K562 (cell line): ENCODE results near the gene PPP3CA. TPM values are rescaled to one million over a fixed set of nuclear protein-coding genes. Genes with fewer than 3 reads are reported as not detected.

Experiments
- ATAC-seq: fragments of 200-7000 bp; cut with Tn5 transposase; 3 replicates; pipeline ENCODE4 v1.9.1; 2020; ENCODE audit warnings: moderate library complexity
- BruUV-seq: library from RNA; stranded (reverse); fragments of 400-500 nt; replicated peaks from 2 replicates; lab custom pipeline; 2021; lab: Mats Ljungman, UMichigan
- CTCF ChIA-PET: fragments of 300-600 bp; formaldehyde crosslinking; extraction: SDS; loops from one replicate; lab custom pipeline; 2021; ENCODE audit warnings: low intra/inter-chr PET ratio; lab: Yijun Ruan, JAX
- POLR2A ChIA-PET: fragments of 300-600, 350-650 bp; sonication (Branson Sonifier 250); formaldehyde crosslinking; extraction: SDS; loops from one replicate; lab custom pipeline; 2021; ENCODE audit warnings: antibody characterized with exemption, inconsistent platforms; lab: Yijun Ruan, JAX
- DNase-seq, 4 experiments: peaks; one replicate each; pipeline versions ENCODE4 v3.0.0 to v3.0.0-alpha.2; 2011 to 2018; ENCODE audit warnings: low spot score in 3 of 4, mixed read lengths in 3 of 4; ENCODE audit errors: extremely low read depth in 1 of 4
- FAIRE-seq: peaks from 2 replicates; lab custom pipeline; 2011; peaks lifted over from hg19 to GRCh38; lab: Jason Lieb, UNC
- H2AFZ ChIP-seq: 2 replicates; pipeline ENCODE4 v1.6.0; 2011; ENCODE audit warnings: low read depth, low read length, control low read depth, inconsistent platforms
- H3K27ac ChIP-seq: fragments of 200-600 bp; 3 replicates; pipeline ENCODE4 v1.8.0; 2011; ENCODE audit warnings: low read depth, mild to moderate bottlenecking, control low read depth, inconsistent platforms, low read length, moderate library complexity, mixed read lengths; ENCODE audit errors: extremely low read depth
- H3K27me3 ChIP-seq, 2 experiments: fragments of 300-600 bp in 1 of 2; 2 replicates in 1 of 2; 3 replicates in 1 of 2; pipeline versions ENCODE4 v1.6.0 to v1.8.0; 2011; ENCODE audit warnings: inconsistent platforms in 2 of 2, low read length in 2 of 2, mild to moderate bottlenecking in 1 of 2, mixed read lengths in 1 of 2, moderate library complexity in 1 of 2; ENCODE audit not compliant: control insufficient read depth in 2 of 2, insufficient read depth in 2 of 2
- H3K36me3 ChIP-seq: fragments of 300-600 bp; 3 replicates; pipeline ENCODE4 v1.8.0; 2011; ENCODE audit warnings: mild to moderate bottlenecking, low read length, inconsistent platforms; ENCODE audit not compliant: control insufficient read depth, insufficient read depth
- H3K4me1 ChIP-seq, 2 experiments: fragments of 200-600 bp in 1 of 2; replicated peaks in 1 of 2; 2 replicates in 1 of 2; 3 replicates in 1 of 2; pipeline versions ENCODE4 v1.5.1 to v1.8.0; 2011; ENCODE audit warnings: inconsistent platforms in 2 of 2, low read length in 2 of 2, mild to moderate bottlenecking in 1 of 2, mixed read lengths in 1 of 2, moderate library complexity in 1 of 2; ENCODE audit not compliant: control insufficient read depth in 2 of 2, insufficient read depth in 2 of 2
- H3K4me2 ChIP-seq: 2 replicates; pipeline ENCODE4 v1.6.1; 2011; ENCODE audit warnings: low read length, control low read depth, inconsistent platforms, mixed read lengths; ENCODE audit not compliant: insufficient read depth
- H3K4me3 ChIP-seq: fragments of 200-600 bp; sonication (generic), shearing (Covaris generic); 2 replicates; pipeline ENCODE4 v1.5.1; 2016; ENCODE audit warnings: control low read depth, inconsistent platforms
- H3K79me2 ChIP-seq: fragments of 200-600 bp; 3 replicates; pipeline ENCODE4 v1.8.0; 2011; ENCODE audit warnings: low read length, inconsistent platforms; ENCODE audit not compliant: control insufficient read depth, insufficient read depth
- H3K9ac ChIP-seq, 2 experiments: 2 replicates each; pipeline versions ENCODE4 v1.6.0 to v1.6.1; 2011; ENCODE audit warnings: low read depth in 2 of 2, low read length in 2 of 2, control low read depth in 1 of 2, inconsistent platforms in 1 of 2, mild to moderate bottlenecking in 1 of 2, mixed read lengths in 1 of 2; ENCODE audit not compliant: insufficient read depth in 1 of 2
- H3K9me1 ChIP-seq: one replicate; pipeline ENCODE4 v1.6.0; 2011; ENCODE audit warnings: inconsistent platforms, mild to moderate bottlenecking, low read length, moderate library complexity; ENCODE audit not compliant: control insufficient read depth, insufficient read depth
- H3K9me3 ChIP-seq: replicated peaks from 2 replicates; pipeline ENCODE4 v1.5.1; 2011; ENCODE audit warnings: low read depth, low read length, inconsistent platforms; ENCODE audit not compliant: control insufficient read depth, insufficient read depth
- H4K20me1 ChIP-seq: replicated peaks from 2 replicates; pipeline ENCODE4 v1.6.1; 2011; ENCODE audit warnings: low read length, inconsistent platforms, mixed read lengths; ENCODE audit not compliant: control insufficient read depth, insufficient read depth
- ETV6 ChIP-seq, 3 experiments: fragments of 150-350 bp in 1 of 3; sonication (generic) in 1 of 3; formaldehyde crosslinking in 1 of 3; IDR thresholded peaks; 2 replicates each; pipeline versions ENCODE4 v1.6.1 to v1.8.0; 2014 to 2022; ENCODE audit warnings: borderline replicate concordance in 2 of 3, low read depth in 2 of 3, antibody characterized with exemption in 1 of 3, low read length in 1 of 3, mild to moderate bottlenecking in 1 of 3, missing genetic modification reagents in 1 of 3
- EZH2 ChIP-seq: IDR thresholded peaks from 2 replicates; pipeline ENCODE4 v1.6.1; 2012; ENCODE audit warnings: low read depth, mild to moderate bottlenecking, inconsistent platforms, low read length, borderline replicate concordance
- GATAD2B ChIP-seq: fragments of 450-650 bp; IDR thresholded peaks from 2 replicates; pipeline ENCODE4 v1.6.1; 2017; ENCODE audit warnings: mild to moderate bottlenecking, borderline replicate concordance
- HMG20B ChIP-seq: fragments of 250-450 bp; sonication (Bioruptor Pico); IDR thresholded peaks from 2 replicates; pipeline ENCODE4 v1.5.0; 2021; ENCODE audit warnings: mild to moderate bottlenecking
- RBM14 ChIP-seq: fragments of 200-400 bp; formaldehyde crosslinking; IDR thresholded peaks from 2 replicates; pipeline ENCODE4 v1.6.1; 2018; ENCODE audit warnings: low read depth, mild to moderate bottlenecking, low read length, moderate library complexity, borderline replicate concordance; ENCODE audit not compliant: insufficient read depth
- WGBS: fragments of 100-300 bp; shearing (Covaris generic); methylation state at CpG from one replicate; pipeline ENCODE4 v1.1.6; 2016; ENCODE audit warnings: low coverage, mixed read lengths; ENCODE audit not compliant: insufficient coverage; ENCODE audit errors: missing lambda C conversion rate; 5-methylcytosine and 5-hydroxymethylcytosine counted together
- in situ Hi-C: fragments of 300-500 bp; cut with MboI; formaldehyde crosslinking; loops from 4 replicates; pipeline ENCODE4 v1.15.0; 2018; ENCODE audit warnings: inconsistent platforms, mixed read lengths
- intact Hi-C: fragments of 100-400 bp; cut with micrococcal nuclease; formaldehyde crosslinking; loops from 2 replicates; pipeline ENCODE4 v1.14.2; 2022
- polyA plus RNA-seq, 8 experiments: library from polyadenylated mRNA; depleted of rRNA in 4 of 8; stranded (reverse) in 5 of 8; unstranded in 3 of 8; fragments of >200 nt; fragmentation: Nextera tagmentation in 2 of 8; fragmentation: Illumina TruSeq in 1 of 8; extraction: Ambion mirVana in 2 of 8; extraction: Trizol in 1 of 8; gene quantifications; 2 replicates each; pipeline versions ENCODE4 v1.2.1 to v1.2.3, GENCODE V29; 2011 to 2014; ENCODE audit warnings: inconsistent platforms in 1 of 8, missing spikeins in 1 of 8
- total RNA-seq, 7 experiments: library from RNA; depleted of rRNA in 6 of 7; stranded (reverse); fragments of >200 nt in 6 of 7; fragmentation: Illumina TruSeq in 2 of 7; extraction: Trizol in 2 of 7; gene quantifications; 2 replicates each; pipeline versions ENCODE4 v1.2.1 to v1.2.3, GENCODE V29; 2011 to 2021; ENCODE audit warnings: low replicate concordance in 1 of 7
- TF ChIP-seq, protein P1 (sequence below): fragments of 250-450 bp; sonication (Bioruptor Pico); IDR thresholded peaks from 2 replicates; pipeline ENCODE4 v1.4.0; 2020
- TF ChIP-seq, protein P2 (sequence below): IDR thresholded peaks from 2 replicates; pipeline ENCODE4 v1.6.1; 2011; ENCODE audit warnings: borderline replicate concordance, low read depth, mild to moderate bottlenecking, moderate library complexity, low read length; ENCODE audit not compliant: insufficient read depth, poor library complexity, severe bottlenecking
- TF ChIP-seq, protein P3 (sequence below): IDR thresholded peaks from 3 replicates; pipeline ENCODE4 v1.6.1; 2011; ENCODE audit warnings: borderline replicate concordance, mild to moderate bottlenecking; ENCODE audit not compliant: insufficient read length, insufficient read depth

The PPP3CA gene
- total and polyA plus RNA-seq, 9 of the 15 experiments (the other 6 are each of a cell fraction or from before 2014, with no cell fraction given), result 0.94 to 3.2 (median 1.6) TPM

DNA sequence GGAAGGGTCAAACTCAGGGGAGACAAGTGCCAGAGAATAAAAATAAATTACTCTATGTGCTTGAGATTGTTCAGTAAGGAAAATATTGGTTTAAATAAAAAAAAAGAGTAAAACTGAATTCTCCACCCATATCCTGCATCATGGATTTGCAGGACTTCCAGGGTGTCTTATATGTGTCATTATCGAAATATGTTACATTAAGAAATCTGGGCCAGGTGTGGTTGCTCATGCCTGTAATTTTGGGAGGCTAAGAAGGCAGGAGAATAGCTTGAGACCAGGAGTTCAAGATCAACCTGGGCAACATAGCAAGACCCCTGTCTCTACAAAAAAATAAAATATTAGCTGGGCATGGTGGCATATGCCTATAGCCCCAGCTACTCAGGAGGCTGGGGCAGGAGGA lies 104.9 kb downstream of the PPP3CA start (continued):
- TF ChIP-seq, protein P1, sequence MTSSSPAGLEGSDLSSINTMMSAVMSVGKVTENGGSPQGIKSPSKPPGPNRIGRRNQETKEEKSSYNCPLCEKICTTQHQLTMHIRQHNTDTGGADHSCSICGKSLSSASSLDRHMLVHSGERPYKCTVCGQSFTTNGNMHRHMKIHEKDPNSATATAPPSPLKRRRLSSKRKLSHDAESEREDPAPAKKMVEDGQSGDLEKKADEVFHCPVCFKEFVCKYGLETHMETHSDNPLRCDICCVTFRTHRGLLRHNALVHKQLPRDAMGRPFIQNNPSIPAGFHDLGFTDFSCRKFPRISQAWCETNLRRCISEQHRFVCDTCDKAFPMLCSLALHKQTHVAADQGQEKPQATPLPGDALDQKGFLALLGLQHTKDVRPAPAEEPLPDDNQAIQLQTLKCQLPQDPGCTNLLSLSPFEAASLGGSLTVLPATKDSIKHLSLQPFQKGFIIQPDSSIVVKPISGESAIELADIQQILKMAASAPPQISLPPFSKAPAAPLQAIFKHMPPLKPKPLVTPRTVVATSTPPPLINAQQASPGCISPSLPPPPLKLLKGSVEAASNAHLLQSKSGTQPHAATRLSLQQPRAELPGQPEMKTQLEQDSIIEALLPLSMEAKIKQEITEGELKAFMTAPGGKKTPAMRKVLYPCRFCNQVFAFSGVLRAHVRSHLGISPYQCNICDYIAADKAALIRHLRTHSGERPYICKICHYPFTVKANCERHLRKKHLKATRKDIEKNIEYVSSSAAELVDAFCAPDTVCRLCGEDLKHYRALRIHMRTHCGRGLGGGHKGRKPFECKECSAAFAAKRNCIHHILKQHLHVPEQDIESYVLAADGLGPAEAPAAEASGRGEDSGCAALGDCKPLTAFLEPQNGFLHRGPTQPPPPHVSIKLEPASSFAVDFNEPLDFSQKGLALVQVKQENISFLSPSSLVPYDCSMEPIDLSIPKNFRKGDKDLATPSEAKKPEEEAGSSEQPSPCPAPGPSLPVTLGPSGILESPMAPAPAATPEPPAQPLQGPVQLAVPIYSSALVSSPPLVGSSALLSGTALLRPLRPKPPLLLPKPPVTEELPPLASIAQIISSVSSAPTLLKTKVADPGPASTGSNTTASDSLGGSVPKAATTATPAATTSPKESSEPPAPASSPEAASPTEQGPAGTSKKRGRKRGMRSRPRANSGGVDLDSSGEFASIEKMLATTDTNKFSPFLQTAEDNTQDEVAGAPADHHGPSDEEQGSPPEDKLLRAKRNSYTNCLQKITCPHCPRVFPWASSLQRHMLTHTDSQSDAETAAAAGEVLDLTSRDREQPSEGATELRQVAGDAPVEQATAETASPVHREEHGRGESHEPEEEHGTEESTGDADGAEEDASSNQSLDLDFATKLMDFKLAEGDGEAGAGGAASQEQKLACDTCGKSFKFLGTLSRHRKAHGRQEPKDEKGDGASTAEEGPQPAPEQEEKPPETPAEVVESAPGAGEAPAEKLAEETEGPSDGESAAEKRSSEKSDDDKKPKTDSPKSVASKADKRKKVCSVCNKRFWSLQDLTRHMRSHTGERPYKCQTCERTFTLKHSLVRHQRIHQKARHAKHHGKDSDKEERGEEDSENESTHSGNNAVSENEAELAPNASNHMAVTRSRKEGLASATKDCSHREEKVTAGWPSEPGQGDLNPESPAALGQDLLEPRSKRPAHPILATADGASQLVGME (CRISPR knock-in tag), result no peak
- TF ChIP-seq EZH2 (no peak), GATAD2B (no peak), HMG20B (no peak)

DNA sequence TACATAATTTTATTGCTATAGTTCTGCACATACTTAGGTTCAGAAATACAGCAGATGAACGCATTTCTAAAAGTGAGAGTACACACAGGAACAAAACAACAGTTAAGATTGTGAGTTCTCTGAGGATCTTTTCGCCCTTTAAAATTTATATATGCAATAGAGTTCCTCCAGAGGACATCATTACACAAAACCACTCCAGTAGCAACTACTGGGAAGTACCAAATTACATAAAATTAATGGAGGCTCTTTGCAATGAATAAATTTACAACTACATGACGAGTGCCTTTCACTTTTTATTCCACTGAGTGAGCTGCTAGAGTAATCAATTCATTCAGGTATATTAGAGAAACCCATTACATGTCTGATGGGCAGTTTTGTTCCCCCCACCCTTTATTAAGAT lies 107.2 kb downstream of the PPP3CA start:
- DNase-seq (no peak), ATAC-seq (no peak), FAIRE-seq (no peak)
- no peak overlapping the region for H3K27ac ChIP-seq
- H3K4me1 ChIP-seq, result no peaks in the 10 kb centered on the region
- H4K20me1 ChIP-seq, result no peaks in the 10 kb centered on the region
- no peak overlapping the region for H3K4me3 ChIP-seq
- H3K9ac ChIP-seq, result no peak overlapping the region
- no peaks in the 10 kb centered on the region for H3K9me1 ChIP-seq
- H2AFZ ChIP-seq, result no peak overlapping the region
- H3K9me3 ChIP-seq, result no peaks in the 10 kb centered on the region
- POLR2A ChIA-PET, result no interaction called here
- BruUV-seq, result no TSS peak
- WGBS, result 0% methylated on average over 3 of the region's 3 CpGs
- intact Hi-C loops, result no loop called here
- H3K27me3 ChIP-seq, result no peaks in the 10 kb centered on the region
- in situ Hi-C loops, result no loop called here
- H3K4me2 ChIP-seq, result no peak overlapping the region
- CTCF ChIA-PET, result no interaction called here
- no peaks in the 10 kb centered on the region for H3K79me2 ChIP-seq
- no peaks in the 10 kb centered on the region for H3K36me3 ChIP-seq
- TF ChIP-seq, protein P2, sequence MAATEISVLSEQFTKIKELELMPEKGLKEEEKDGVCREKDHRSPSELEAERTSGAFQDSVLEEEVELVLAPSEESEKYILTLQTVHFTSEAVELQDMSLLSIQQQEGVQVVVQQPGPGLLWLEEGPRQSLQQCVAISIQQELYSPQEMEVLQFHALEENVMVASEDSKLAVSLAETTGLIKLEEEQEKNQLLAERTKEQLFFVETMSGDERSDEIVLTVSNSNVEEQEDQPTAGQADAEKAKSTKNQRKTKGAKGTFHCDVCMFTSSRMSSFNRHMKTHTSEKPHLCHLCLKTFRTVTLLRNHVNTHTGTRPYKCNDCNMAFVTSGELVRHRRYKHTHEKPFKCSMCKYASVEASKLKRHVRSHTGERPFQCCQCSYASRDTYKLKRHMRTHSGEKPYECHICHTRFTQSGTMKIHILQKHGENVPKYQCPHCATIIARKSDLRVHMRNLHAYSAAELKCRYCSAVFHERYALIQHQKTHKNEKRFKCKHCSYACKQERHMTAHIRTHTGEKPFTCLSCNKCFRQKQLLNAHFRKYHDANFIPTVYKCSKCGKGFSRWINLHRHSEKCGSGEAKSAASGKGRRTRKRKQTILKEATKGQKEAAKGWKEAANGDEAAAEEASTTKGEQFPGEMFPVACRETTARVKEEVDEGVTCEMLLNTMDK, result no peak
- TF ChIP-seq, protein P3, sequence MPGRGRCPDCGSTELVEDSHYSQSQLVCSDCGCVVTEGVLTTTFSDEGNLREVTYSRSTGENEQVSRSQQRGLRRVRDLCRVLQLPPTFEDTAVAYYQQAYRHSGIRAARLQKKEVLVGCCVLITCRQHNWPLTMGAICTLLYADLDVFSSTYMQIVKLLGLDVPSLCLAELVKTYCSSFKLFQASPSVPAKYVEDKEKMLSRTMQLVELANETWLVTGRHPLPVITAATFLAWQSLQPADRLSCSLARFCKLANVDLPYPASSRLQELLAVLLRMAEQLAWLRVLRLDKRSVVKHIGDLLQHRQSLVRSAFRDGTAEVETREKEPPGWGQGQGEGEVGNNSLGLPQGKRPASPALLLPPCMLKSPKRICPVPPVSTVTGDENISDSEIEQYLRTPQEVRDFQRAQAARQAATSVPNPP, result no peak
- TF ChIP-seq RBM14 (no peak), ETV6 (IDR thresholded peaks at IDR 0.05; ENCODE audit: borderline replicate concordance in 1 of 2, low read depth in 2 of 2, low read length in 1 of 2) (no peak), ETV6 (CRISPR knock-in tag; IDR thresholded peaks at IDR 0.05; ENCODE audit: borderline replicate concordance) (no peak)
